ENCODE measurements around the gene CFAP119. TPM values are rescaled to one million over a fixed set of nuclear protein-coding genes. Genes with fewer than 3 reads are reported as not detected.

Gene CFAP119
- total RNA-seq, 1 experiment from 2014 or later = 1.1 TPM

Other genes starting within 250 kb of the CFAP119 start
- 35.6 and 41.1 TPM in 2 replicates for gene ZNF768, start 235.5 kb downstream of the CFAP119 start, total RNA-seq (2014; rRNA removed; shearing (Covaris generic))
- 3.6 and 5.1 TPM in 2 replicates for gene ZNF747, start 227.2 kb downstream of the CFAP119 start, total RNA-seq (2014; rRNA removed; shearing (Covaris generic))
- gene ZNF764, start 203.7 kb downstream of the CFAP119 start, total RNA-seq (2014; rRNA removed; shearing (Covaris generic)) = 5.8 and 8.1 TPM in 2 replicates
- 6.4 and 7.3 TPM in 2 replicates for gene ZNF688, start 190.3 kb downstream of the CFAP119 start, total RNA-seq (2014; rRNA removed; shearing (Covaris generic))
- 4.6 and 6.8 TPM in 2 replicates for gene ZNF785, start 176.4 kb downstream of the CFAP119 start, total RNA-seq (2014; rRNA removed; shearing (Covaris generic))
- gene ZNF689, start 151.7 kb downstream of the CFAP119 start, total RNA-seq (2014; rRNA removed; shearing (Covaris generic)) = 8.1 and 9.8 TPM in 2 replicates
- 6.1 and 8.2 TPM in 2 replicates for gene PRR14, start 111.1 kb downstream of the CFAP119 start, total RNA-seq (2014; rRNA removed; shearing (Covaris generic))
- 7.6 and 13.6 TPM in 2 replicates for gene FBRS, start 103.6 kb downstream of the CFAP119 start, total RNA-seq (2014; rRNA removed; shearing (Covaris generic))
- gene SRCAP, start 62.9 kb downstream of the CFAP119 start, total RNA-seq (2014; rRNA removed; shearing (Covaris generic)) = 9.4 and 14.3 TPM in 2 replicates
- gene PHKG2, start 13.6 kb downstream of the CFAP119 start, total RNA-seq (2014; rRNA removed; shearing (Covaris generic)) = 35.3 and 39.0 TPM in 2 replicates
- gene RNF40, start 260 bp upstream of the CFAP119 start, total RNA-seq (2014; rRNA removed; shearing (Covaris generic)) = 70.7 and 103 TPM in 2 replicates
- 13.2 and 19.6 TPM in 2 replicates for gene ZNF629, start 25.1 kb upstream of the CFAP119 start, total RNA-seq (2014; rRNA removed; shearing (Covaris generic))
- 52.8 and 58.5 TPM in 2 replicates for gene BCL7C, start 132.0 kb upstream of the CFAP119 start, total RNA-seq (2014; rRNA removed; shearing (Covaris generic))
- 1.3 and 3.5 TPM in 2 replicates for gene CTF1, start 134.6 kb upstream of the CFAP119 start, total RNA-seq (2014; rRNA removed; shearing (Covaris generic))
- 7.1 and 8.9 TPM in 2 replicates for gene FBXL19, start 161.5 kb upstream of the CFAP119 start, total RNA-seq (2014; rRNA removed; shearing (Covaris generic))
- 8.7 and 9.1 TPM in 2 replicates for gene ORAI3, start 187.0 kb upstream of the CFAP119 start, total RNA-seq (2014; rRNA removed; shearing (Covaris generic))
- 0.60 and 2.2 TPM in 2 replicates for gene SETD1A, start 195.7 kb upstream of the CFAP119 start, total RNA-seq (2014; rRNA removed; shearing (Covaris generic))
- 4.1 and 7.8 TPM in 2 replicates for gene HSD3B7, start 223.1 kb upstream of the CFAP119 start, total RNA-seq (2014; rRNA removed; shearing (Covaris generic))
- 0.05 and 0.06 TPM in 2 replicates for gene STX1B, start 248.6 kb upstream of the CFAP119 start, total RNA-seq (2014; rRNA removed; shearing (Covaris generic))

Data from SJSA1 (cell line).